HG03196 (cell line): ENCODE data around the gene PTPRO.

Experiments used
- ATAC-seq: cut with Tn5 transposase; IDR thresholded peaks from one replicate; pipeline ENCODE4 v1.9.1; 2021; ENCODE audit not compliant: unreplicated experiment

PTPRO gene

GRCh38 chr12:15522574-15523187 lies 200.4 kb downstream of the PTPRO start:
- ATAC-seq: no peak

GRCh38 chr12:15525441-15525840 lies 203.1 kb downstream of the PTPRO start:
- ATAC-seq: no peak

DNA sequence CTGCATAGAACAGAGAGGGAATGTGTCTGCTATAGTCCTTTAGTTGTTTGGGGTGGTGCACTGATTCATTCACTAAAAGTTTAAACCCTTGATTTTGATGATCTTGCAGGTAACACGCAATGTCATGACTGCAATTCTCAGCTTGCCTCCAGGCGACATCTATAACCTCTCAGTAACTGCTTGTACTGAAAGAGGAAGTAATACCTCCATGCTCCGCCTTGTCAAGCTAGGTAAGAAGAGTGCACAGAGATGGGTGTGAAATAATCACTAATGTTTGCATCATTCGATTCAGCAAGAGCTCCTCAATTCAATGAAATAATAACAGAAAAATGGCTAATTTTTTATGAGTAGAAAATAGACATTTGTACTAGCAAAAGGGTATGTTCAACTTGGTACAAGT lies 203.7 kb downstream of the PTPRO start:
- peak; percentile 97 for ATAC-seq

DNA sequence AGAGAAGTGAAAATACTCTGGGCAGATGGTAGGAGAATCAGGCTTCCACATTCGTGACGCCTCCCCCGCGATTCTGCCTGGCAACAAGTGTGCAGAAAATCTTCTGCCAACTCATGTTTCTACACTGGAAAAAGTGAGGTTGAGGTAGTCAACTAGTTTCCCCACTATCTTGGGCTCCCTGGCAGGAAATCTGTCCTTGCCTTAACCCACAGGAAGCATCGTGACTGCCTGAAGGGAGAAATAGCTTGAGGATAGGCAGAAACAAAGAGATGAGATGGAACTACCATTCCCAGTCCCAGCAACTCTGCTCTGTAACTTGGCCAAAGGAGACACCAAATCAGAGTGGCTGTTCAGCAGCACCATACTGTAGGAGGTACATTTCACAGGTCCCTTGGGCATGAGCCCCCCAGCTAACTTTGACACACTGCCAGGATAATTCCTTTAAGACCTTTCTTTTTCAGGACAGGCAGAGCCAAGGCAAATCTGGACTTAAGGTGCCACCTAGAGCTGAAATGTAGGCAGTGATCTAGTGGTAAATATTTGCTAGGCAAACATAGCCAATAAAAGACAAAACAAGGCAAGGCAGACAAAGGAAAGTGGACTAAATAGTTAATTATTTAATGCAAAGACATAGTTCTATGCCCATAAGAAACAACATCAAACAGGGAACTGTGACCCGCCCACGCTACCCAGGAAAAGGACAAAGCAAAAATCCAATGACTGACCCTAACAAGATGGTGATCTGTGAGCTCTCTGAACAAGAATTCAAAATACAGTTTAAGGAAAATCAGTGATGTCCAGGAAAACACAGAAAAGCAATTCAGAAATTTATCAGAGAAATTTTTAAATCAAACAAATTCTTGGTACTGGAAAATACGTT lies 205.1 kb downstream of the PTPRO start:
- no peak for ATAC-seq

- no peak for ATAC-seq
Measured at GRCh38 chr12:15528666-15529065, 206.4 kb downstream of the PTPRO start.

- no peak for ATAC-seq
Measured at GRCh38 chr12:15530361-15530760, 208.1 kb downstream of the PTPRO start.

DNA sequence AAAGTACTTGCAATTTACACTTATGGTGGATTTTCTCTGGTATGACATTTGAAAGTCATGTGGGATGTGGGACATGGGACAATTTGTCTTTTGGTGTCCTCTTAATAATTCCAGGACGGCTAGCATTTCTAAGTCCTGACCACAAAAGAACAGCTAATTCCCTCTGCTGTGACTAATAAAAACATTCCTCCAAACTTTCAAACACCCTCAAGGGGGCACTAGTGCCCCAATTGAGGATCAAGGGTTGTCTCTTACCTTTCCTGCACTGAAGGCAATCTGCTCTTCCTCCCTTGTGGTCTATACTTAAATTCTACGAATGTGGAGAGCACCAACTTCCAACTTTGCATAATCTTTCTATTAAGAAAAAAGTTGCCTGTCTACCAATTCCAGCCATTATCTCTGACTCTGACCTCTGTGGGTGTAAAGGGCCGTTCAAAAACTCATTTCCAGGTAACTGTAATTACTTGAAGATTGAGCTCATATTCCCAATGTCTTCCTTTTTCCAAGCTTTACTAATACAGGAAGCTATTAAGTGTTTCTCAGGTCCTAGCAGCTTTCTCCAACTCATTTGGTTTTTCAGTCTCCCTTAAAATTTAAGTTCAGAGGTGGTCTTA lies 210.2 kb downstream of the PTPRO start:
- ATAC-seq: peak; percentile 81

DNA sequence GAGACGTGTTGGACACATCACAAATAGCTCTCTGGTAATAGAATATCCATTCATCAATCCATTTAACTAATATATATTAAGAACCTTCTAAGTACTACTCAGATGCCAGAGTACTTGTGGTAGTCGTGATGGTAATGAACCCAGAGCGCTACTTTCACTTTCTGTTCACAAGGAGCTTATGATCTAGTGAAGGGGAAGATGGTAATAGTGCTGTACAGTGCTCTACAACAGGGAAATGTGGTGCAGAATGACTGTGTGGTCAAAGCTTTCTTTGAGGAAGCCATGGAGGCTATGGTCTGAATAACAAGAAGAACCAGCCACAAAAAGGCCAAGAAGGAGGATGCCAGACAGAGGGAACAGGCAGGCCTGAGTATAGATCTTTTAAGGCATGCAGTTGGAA lies 212.0 kb downstream of the PTPRO start:
- ATAC-seq: peak; percentile 52

GRCh38 chr12:15534874-15535273 lies 212.6 kb downstream of the PTPRO start:
- ATAC-seq: no peak

DNA sequence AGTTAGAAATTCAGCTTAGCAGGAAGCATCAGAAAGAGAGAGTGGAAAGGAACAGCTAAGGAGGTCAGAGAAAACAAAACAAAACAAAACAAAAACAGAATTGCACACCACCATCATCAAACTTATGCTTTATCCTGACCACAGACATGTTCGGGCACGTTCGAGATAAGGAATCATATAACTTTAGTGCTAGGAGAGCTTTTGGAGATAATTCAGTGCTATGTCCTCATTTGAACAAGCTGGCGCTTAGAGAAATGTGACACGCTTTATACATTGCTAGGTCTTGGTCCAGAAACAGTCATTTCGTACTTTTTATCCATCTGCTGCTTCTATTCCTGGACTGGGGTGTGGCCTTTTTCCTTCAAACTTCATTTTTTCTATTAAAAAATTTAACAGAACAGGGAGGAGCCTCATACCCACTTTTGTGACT lies 213.1 kb downstream of the PTPRO start:
- ATAC-seq: no peak

DNA sequence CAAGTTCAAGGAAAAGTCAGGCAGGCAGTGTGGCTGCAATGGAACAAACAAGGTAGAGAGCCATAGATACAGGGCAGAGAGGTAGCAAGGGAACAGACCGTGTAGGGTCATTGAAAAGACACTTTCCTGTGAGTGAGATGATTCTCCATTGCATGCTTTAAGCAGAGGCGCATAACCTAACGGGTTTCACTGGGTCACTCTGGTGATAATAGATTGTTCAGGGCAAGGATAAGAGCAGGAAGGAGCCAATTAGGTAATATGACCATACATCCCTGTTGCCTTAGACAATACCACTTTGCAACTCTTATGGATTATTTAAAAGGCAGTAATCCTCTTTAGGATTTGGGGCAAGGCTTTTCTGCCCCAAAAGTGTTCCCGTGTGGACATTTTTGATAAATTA lies 214.1 kb downstream of the PTPRO start:
- no peak for ATAC-seq

DNA sequence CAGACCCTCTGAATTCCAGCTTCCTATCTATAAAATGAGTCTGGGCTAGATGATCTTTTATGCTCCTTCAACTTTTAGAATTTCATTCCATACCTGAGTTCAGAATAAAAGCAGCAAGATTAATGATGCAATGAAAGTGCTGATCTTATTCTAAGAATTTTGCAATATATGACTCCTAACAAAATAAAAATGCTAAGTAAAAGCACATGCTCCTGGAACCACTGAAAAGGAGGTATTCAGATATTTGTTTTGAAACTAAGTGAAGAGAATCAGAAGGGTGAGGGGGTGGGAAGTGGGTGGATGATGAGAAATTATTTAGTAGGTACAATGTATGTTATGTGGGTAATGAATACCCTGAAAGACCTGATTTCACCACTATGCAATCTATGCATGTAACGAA lies 216.6 kb downstream of the PTPRO start:
- no peak for ATAC-seq

DNA sequence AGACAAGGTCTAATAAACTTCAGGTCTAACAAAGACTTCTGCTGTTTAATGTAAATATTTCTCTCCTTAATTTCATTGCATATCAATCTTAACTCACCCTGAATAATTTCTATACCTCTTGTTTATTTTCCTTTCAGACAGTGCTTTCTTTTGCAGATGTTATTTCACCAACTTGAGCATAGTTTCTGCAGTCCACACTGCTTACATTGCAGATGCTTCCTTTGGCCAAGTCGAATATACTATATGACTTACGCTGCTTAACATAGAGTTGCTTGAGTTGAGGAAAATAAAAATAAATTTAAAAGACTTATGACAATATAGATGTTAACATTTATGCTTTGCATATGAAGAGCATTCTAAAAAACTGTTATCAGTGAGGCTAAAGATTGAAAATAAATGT lies 217.7 kb downstream of the PTPRO start:
- no peak for ATAC-seq

DNA sequence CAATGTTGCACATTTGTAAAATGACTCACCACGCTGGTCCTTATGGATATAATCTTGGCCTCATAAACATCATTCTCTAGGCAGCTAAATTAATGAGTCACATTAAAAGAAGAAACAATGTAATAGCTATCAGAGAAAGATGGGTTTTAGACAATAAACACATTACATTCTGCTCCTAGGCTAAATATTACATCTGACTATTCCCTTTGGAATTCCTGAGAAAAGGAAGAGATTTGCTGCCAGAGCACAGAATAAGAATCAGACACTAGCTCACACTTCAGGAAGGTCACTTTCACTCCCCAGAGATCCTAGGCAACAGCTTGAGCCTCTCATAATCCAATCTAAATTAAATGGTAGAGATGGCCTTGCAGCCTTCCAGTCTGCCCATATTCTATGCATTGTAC lies 218.2 kb downstream of the PTPRO start:
- no peak for ATAC-seq

DNA sequence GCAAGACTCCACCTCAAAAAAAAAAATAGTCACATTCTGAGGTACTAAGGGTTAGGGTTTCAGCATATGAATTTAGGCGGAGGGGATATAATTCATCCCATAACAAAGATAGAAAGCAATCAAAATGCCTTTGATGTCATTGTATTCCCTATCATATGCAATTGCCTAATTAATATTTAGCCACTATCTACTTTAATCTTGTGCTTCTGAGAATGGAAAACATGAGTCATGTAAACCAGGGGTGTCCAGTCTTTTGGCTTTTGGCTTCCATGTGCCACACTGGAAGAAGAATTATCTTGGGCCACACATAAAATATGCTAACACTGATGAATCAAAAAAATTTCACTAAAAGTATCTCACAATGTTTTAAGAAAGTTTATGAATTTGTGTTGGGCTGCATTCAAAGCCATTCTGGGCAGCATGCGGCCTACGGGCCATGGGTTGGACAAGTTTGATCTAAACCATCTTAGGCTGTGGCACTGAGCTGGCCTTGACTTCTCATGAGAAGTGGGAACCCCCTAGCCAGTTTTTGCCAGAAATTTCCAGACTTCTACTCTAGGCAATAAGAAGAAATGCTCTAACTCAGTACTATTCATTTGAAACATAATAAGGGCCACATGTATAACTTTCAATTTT lies 219.8 kb downstream of the PTPRO start:
- no peak for ATAC-seq

DNA sequence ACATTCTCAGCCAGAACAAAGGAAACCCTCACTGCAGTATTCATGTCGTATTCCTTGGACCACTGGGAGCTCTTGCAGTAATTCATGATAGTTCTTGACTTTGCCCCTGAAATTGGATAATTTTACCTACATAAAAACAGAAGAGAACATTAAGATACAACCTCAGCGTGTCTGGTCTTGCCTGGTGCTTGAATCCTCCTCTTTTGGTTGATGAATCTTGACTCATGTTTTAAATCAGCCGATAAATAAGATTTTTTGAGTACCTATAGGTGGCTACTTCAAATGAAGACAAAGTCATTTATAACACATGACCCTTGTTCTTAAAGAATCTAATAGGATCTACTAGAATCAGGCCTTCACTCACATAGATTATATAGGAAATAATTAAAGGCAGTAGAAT lies 221.0 kb downstream of the PTPRO start:
- no peak for ATAC-seq

DNA sequence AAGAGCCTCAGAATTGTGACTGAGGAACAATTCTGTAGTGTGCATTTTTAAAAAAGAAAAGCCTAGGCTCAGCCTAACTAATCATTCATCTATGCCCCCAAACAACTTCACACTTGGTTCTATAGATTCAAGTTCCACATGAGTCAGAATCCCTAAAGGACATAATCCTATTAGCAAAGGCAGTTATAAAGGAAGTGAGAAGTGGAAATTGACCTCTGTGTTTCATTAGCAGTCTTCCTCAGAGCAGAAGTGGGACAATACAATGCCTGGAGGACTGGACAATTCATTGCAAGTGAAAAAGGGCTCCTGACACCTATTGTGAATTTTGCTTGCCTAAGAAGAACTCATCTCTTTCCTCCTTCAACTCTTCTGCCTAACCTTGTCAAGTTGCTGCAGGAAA lies 222.3 kb downstream of the PTPRO start:
- no peak for ATAC-seq

- no peak for ATAC-seq
Measured at GRCh38 chr12:15545334-15545733, 223.0 kb downstream of the PTPRO start.

DNA sequence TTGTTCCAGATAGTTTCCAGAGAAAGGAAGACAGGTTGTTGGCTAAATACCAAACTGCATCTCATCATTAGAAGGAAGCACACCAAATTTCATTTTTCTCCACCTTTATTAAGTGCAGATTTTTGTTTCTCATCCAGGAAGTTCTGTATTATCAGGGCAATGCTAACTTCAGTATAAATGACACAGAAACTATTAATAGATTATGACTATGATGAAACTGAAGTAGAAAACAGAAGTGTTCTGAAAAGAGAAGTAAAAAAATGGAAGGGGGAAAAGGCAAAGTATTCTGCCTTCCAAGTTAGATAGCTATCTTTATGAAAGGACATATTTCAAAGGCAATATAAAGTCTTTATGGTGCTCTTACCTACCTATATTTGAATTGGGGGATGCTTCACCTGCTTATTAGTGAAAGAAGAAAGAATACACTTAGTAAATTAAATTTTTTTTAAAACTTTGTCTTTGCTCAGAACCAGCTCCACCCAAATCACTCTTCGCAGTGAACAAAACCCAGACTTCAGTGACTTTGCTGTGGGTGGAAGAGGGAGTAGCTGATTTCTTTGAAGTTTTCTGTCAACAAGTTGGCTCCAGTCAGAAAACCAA lies 223.9 kb downstream of the PTPRO start:
- peak; percentile 85 for ATAC-seq

- no peak for ATAC-seq
Measured at GRCh38 chr12:15547063-15547462, 224.8 kb downstream of the PTPRO start.

DNA sequence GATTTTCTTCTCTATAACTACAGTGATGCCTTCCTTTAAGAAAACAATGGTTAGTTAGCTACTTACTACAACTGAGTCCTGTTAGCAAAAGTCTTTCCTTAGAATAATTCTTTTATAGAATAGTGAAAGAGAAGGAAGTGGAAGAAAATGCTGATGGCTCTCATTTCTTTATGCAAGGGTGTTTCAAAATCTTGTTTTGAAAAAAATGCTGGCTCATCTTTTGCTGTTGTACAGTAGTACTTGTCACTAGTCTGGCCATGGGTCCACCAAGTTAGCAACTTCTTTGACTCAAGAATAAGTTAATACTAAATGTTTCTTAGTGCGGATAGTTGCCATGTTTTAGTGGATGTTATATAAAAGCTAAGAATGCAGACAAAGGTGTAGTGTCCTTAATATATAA lies 225.4 kb downstream of the PTPRO start:
- no peak for ATAC-seq
